SK-N-SH treated with all-trans-retinoic acid at 6 μM for 48 hours (cell line): ENCODE results near the gene GREB1.

Experiments
- ATAC-seq: fragments of 200-7000 bp; cut with Tn5 transposase; 3 replicates; pipeline ENCODE4 v1.9.1; 2020; ENCODE audit warnings: mild to moderate bottlenecking, moderate library complexity
- ARNTL ChIP-seq: fragments of 450-650 bp; formaldehyde crosslinking; IDR thresholded peaks from 2 replicates; pipeline ENCODE4 v1.5.0; 2020; ENCODE audit warnings: low read depth, mild to moderate bottlenecking, moderate library complexity, borderline replicate concordance
- BACH2 ChIP-seq: fragments of 250-450 bp; sonication (Bioruptor Pico); IDR thresholded peaks from 2 replicates; pipeline ENCODE4 v1.9.0; 2021; ENCODE audit warnings: mild to moderate bottlenecking, borderline replicate concordance
- ESRRG ChIP-seq: fragments of 250-450 bp; sonication (Bioruptor Pico); IDR thresholded peaks from 2 replicates; pipeline ENCODE4 v1.6.1; 2021; ENCODE audit warnings: mild to moderate bottlenecking
- GLIS3 ChIP-seq: fragments of 250-450 bp; sonication (Bioruptor Pico); IDR thresholded peaks from 2 replicates; pipeline ENCODE4 v1.5.0; 2020; ENCODE audit warnings: mild to moderate bottlenecking, moderate library complexity
- ISL1 ChIP-seq: fragments of 250-450 bp; sonication (Bioruptor Pico); IDR thresholded peaks from 2 replicates; pipeline ENCODE4 v2.1.2; 2022; ENCODE audit warnings: mild to moderate bottlenecking, moderate library complexity
- OSR1 ChIP-seq: fragments of 250-450 bp; sonication (Bioruptor Pico); IDR thresholded peaks from 2 replicates; pipeline ENCODE4 v1.8.0; 2022; ENCODE audit warnings: moderate library complexity, mild to moderate bottlenecking, inconsistent platforms
- PPARA ChIP-seq: fragments of 250-450 bp; sonication (Bioruptor Pico); IDR thresholded peaks from 2 replicates; pipeline ENCODE4 v1.5.0; 2020; ENCODE audit warnings: mild to moderate bottlenecking, borderline replicate concordance
- RARB ChIP-seq: fragments of 250-450 bp; sonication (Bioruptor Pico); IDR thresholded peaks from 2 replicates; pipeline ENCODE4 v1.8.0; 2021; ENCODE audit warnings: mild to moderate bottlenecking, moderate library complexity
- TCF4 ChIP-seq: fragments of 250-450 bp; sonication (Bioruptor Pico); IDR thresholded peaks from 2 replicates; pipeline ENCODE4 v1.8.0; 2021; ENCODE audit warnings: mild to moderate bottlenecking, moderate library complexity, borderline replicate concordance
- TOX ChIP-seq: fragments of 250-450 bp; sonication (Bioruptor Pico); IDR thresholded peaks from 2 replicates; pipeline ENCODE4 v1.8.0; 2021; ENCODE audit warnings: mild to moderate bottlenecking, moderate library complexity, borderline replicate concordance
- ZC3H10 ChIP-seq: fragments of 250-450 bp; sonication (Bioruptor Pico); IDR thresholded peaks from 2 replicates; pipeline ENCODE4 v1.5.1; 2021; ENCODE audit warnings: mild to moderate bottlenecking, moderate library complexity
- ZFP3 ChIP-seq: fragments of 250-450 bp; sonication (Bioruptor Pico); IDR thresholded peaks from 2 replicates; pipeline ENCODE4 v1.5.0; 2020; ENCODE audit warnings: mild to moderate bottlenecking, moderate library complexity
- ZNF565 ChIP-seq: fragments of 450-650 bp; formaldehyde crosslinking; conservative IDR thresholded peaks from 2 replicates; pipeline ENCODE4 v1.5.0; 2020; ENCODE audit warnings: low read depth, mild to moderate bottlenecking, moderate library complexity
- ZNF70 ChIP-seq: fragments of 450-650 bp; formaldehyde crosslinking; IDR thresholded peaks from 2 replicates; pipeline ENCODE4 v1.5.0; 2020; ENCODE audit warnings: mild to moderate bottlenecking, moderate library complexity
- ZNF8 ChIP-seq: fragments of 450-650 bp; formaldehyde crosslinking; IDR thresholded peaks from 2 replicates; pipeline ENCODE4 v1.5.0; 2020; ENCODE audit warnings: mild to moderate bottlenecking, moderate library complexity
- TF ChIP-seq, protein P1 (sequence below): fragments of 250-450 bp; sonication (Bioruptor Pico); IDR thresholded peaks from 2 replicates; pipeline ENCODE4 v1.8.0; 2021; ENCODE audit warnings: low read depth, mild to moderate bottlenecking, moderate library complexity, borderline replicate concordance
- TF ChIP-seq, protein P2 (sequence below): fragments of 250-450 bp; sonication (Bioruptor Pico); IDR thresholded peaks from 2 replicates; pipeline ENCODE4 v1.5.0; 2020; ENCODE audit warnings: mild to moderate bottlenecking, moderate library complexity
- TF ChIP-seq, protein P3 (sequence below): fragments of 250-450 bp; sonication (Bioruptor Pico); IDR thresholded peaks from 2 replicates; pipeline ENCODE4 v1.5.1; 2021; ENCODE audit warnings: mild to moderate bottlenecking, moderate library complexity
- TF ChIP-seq, protein P4 (sequence below): fragments of 250-450 bp; sonication (Bioruptor Pico); IDR thresholded peaks from 2 replicates; pipeline ENCODE4 v1.5.1; 2020; ENCODE audit warnings: low read depth, mild to moderate bottlenecking, moderate library complexity
- TF ChIP-seq, protein P5 (sequence below): fragments of 250-450 bp; sonication (Bioruptor Pico); IDR thresholded peaks from 2 replicates; pipeline ENCODE4 v1.8.0; 2020; ENCODE audit warnings: mild to moderate bottlenecking, moderate library complexity, borderline replicate concordance

Gene GREB1

DNA sequence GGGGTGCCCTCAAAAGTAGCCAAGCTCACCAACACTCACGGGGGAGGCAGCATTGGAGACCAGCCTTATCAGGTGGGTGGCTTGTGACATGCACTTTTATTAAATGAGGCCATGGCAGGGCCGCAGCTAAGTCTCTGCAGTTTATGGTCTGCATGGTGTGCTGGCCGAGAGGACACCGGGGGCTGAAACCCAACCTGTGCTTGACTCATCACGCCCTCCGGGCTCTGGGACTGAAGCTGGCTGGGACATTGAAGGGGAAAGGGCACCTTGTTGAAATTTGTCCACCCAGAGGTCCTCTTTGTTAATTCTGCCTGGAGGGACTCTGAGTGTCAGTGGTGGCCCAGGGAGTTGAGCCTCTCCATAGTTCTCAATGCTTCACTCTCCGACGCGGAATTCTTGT lies 153.9 kb downstream of the GREB1 start:
- ATAC-seq = no peak; the same call in 1 of the 3 replicates
- no peak for TF ChIP-seq TOX
- TF ChIP-seq BACH2 (CRISPR knock-in tag) = no peak
- no peak for TF ChIP-seq ZC3H10 (CRISPR knock-in tag)
- TF ChIP-seq, protein P1, sequence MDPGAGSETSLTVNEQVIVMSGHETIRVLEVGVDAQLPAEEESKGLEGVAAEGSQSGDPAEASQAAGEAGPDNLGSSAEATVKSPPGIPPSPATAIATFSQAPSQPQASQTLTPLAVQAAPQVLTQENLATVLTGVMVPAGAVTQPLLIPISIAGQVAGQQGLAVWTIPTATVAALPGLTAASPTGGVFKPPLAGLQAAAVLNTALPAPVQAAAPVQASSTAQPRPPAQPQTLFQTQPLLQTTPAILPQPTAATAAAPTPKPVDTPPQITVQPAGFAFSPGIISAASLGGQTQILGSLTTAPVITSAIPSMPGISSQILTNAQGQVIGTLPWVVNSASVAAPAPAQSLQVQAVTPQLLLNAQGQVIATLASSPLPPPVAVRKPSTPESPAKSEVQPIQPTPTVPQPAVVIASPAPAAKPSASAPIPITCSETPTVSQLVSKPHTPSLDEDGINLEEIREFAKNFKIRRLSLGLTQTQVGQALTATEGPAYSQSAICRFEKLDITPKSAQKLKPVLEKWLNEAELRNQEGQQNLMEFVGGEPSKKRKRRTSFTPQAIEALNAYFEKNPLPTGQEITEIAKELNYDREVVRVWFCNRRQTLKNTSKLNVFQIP = no peak
- no peak for TF ChIP-seq ISL1 (CRISPR knock-in tag)
- TF ChIP-seq ZNF565 (CRISPR knock-in tag) = no peak
- no peak for TF ChIP-seq GLIS3 (CRISPR knock-in tag)
- no peak for TF ChIP-seq RARB (CRISPR knock-in tag)
- no peak for TF ChIP-seq ARNTL (CRISPR knock-in tag)
- TF ChIP-seq TCF4 (CRISPR knock-in tag) = no peak

DNA sequence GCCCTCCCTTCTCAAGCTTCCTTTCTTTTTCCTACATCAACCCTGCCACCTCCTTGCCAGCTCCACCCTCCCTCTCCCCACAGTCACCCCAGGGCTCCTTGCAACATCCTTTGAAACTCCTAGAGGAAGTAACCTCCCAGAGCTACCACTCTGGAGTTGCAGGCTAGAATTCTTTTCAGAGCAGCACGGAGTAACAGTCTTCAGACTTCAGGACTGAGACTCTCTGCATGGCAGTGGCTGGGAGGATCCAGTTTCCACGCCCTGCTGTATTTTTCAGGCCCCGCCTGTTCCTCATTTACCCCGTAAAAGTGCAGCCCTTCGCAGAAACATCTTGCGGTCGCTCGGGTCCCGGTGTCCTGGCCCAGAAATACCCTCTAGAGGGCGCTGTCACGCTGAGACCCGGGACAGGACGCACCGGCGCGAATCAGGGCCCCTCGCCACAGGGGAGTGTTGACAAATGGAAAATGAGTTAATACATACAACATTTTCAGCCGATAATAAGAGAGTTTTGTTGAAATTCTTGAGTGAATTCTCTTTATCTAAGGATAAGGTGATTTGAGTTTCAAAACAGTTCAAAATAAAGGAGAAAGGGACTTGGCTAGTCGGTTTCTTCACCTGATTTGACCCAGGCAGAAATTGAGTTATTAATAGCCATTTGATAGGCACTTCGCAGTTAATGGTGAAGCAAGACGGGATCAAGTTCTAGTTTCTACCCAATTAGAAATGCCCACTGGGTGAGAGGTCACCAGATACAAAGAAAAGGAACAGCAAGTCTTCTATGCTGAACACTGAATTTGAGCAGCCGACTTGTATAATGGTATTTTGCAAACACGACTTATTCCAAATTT lies 154.6 kb downstream of the GREB1 start:
- TF ChIP-seq, protein P2, sequence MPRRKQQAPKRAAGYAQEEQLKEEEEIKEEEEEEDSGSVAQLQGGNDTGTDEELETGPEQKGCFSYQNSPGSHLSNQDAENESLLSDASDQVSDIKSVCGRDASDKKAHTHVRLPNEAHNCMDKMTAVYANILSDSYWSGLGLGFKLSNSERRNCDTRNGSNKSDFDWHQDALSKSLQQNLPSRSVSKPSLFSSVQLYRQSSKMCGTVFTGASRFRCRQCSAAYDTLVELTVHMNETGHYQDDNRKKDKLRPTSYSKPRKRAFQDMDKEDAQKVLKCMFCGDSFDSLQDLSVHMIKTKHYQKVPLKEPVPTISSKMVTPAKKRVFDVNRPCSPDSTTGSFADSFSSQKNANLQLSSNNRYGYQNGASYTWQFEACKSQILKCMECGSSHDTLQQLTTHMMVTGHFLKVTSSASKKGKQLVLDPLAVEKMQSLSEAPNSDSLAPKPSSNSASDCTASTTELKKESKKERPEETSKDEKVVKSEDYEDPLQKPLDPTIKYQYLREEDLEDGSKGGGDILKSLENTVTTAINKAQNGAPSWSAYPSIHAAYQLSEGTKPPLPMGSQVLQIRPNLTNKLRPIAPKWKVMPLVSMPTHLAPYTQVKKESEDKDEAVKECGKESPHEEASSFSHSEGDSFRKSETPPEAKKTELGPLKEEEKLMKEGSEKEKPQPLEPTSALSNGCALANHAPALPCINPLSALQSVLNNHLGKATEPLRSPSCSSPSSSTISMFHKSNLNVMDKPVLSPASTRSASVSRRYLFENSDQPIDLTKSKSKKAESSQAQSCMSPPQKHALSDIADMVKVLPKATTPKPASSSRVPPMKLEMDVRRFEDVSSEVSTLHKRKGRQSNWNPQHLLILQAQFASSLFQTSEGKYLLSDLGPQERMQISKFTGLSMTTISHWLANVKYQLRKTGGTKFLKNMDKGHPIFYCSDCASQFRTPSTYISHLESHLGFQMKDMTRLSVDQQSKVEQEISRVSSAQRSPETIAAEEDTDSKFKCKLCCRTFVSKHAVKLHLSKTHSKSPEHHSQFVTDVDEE (CRISPR knock-in tag) = no peak
- TF ChIP-seq ESRRG = 0 out of 2 replicates have a peak, but pooled peaks have one; percentile 40
- ATAC-seq = peak; percentile 94

DNA sequence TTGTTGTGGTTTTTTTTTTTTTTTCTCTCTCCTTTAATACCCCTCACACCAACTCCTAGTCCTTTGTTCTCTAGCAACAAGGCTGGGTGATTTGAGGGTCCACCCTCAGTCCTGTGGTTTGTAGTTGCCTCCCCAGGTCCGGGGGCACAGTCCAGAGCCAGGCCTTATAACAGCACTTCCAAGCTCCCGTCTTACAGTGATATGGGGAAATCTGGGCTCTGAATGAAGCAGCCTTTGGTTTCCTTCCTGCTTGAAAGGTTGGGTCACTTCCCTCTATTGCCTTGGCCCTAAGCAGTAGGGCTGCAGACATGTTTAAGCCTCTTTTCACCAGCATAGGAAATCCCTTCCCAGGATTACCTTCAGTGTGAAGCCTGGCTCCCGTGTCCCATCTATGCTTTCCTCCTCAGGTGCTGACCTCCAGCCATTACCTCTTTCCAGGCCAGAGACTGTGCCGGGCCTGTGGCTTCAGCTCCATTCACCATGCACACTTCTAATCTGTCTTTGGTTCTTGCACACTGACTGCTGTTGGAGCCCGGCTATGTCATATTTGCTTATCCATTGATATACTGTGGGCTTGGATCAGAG lies 157.3 kb downstream of the GREB1 start:
- TF ChIP-seq, protein P3, sequence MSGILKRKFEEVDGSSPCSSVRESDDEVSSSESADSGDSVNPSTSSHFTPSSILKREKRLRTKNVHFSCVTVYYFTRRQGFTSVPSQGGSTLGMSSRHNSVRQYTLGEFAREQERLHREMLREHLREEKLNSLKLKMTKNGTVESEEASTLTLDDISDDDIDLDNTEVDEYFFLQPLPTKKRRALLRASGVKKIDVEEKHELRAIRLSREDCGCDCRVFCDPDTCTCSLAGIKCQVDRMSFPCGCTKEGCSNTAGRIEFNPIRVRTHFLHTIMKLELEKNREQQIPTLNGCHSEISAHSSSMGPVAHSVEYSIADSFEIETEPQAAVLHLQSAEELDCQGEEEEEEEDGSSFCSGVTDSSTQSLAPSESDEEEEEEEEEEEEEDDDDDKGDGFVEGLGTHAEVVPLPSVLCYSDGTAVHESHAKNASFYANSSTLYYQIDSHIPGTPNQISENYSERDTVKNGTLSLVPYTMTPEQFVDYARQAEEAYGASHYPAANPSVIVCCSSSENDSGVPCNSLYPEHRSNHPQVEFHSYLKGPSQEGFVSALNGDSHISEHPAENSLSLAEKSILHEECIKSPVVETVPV (CRISPR knock-in tag) = no peak
- TF ChIP-seq ZFP3 (CRISPR knock-in tag) (no peak), PPARA (CRISPR knock-in tag) (no peak), ARNTL (CRISPR knock-in tag) (no peak), ZNF565 (CRISPR knock-in tag) (no peak), ZC3H10 (CRISPR knock-in tag) (no peak), ISL1 (CRISPR knock-in tag) (no peak), ZNF70 (CRISPR knock-in tag) (no peak), GLIS3 (CRISPR knock-in tag) (no peak), OSR1 (CRISPR knock-in tag) (no peak), TCF4 (CRISPR knock-in tag) (no peak), ZNF8 (CRISPR knock-in tag) (no peak)
- TF ChIP-seq, protein P4, sequence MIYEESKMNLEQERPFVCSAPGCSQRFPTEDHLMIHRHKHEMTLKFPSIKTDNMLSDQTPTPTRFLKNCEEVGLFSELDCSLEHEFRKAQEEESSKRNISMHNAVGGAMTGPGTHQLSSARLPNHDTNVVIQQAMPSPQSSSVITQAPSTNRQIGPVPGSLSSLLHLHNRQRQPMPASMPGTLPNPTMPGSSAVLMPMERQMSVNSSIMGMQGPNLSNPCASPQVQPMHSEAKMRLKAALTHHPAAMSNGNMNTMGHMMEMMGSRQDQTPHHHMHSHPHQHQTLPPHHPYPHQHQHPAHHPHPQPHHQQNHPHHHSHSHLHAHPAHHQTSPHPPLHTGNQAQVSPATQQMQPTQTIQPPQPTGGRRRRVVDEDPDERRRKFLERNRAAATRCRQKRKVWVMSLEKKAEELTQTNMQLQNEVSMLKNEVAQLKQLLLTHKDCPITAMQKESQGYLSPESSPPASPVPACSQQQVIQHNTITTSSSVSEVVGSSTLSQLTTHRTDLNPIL (CRISPR knock-in tag) = no peak
- TF ChIP-seq, protein P5, sequence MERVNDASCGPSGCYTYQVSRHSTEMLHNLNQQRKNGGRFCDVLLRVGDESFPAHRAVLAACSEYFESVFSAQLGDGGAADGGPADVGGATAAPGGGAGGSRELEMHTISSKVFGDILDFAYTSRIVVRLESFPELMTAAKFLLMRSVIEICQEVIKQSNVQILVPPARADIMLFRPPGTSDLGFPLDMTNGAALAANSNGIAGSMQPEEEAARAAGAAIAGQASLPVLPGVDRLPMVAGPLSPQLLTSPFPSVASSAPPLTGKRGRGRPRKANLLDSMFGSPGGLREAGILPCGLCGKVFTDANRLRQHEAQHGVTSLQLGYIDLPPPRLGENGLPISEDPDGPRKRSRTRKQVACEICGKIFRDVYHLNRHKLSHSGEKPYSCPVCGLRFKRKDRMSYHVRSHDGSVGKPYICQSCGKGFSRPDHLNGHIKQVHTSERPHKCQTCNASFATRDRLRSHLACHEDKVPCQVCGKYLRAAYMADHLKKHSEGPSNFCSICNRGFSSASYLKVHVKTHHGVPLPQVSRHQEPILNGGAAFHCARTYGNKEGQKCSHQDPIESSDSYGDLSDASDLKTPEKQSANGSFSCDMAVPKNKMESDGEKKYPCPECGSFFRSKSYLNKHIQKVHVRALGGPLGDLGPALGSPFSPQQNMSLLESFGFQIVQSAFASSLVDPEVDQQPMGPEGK (CRISPR knock-in tag) = no peak
- no peak for ATAC-seq
